ENCODE data around the gene CHST9.

DNA sequence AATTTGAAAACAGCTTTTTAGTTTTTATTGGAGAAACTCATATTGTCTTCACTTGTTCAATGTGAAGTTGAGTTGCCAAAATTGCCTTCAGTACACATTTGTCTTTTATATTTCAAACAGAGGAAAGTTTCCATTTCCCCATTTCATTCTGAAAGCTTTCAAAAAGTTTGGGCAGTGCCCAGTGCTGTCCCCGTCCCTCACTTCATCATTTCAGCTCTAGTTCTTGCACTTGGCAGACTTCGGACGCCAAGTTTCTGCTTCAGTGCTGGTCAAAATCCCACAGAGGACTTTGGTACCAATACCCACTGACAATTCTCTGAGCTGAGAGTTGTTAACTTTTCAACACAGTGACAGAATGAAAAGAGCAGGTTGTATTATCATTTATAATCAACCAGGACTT lies 276.2 kb downstream of the CHST9 start:
- TF ChIP-seq, protein P1, sequence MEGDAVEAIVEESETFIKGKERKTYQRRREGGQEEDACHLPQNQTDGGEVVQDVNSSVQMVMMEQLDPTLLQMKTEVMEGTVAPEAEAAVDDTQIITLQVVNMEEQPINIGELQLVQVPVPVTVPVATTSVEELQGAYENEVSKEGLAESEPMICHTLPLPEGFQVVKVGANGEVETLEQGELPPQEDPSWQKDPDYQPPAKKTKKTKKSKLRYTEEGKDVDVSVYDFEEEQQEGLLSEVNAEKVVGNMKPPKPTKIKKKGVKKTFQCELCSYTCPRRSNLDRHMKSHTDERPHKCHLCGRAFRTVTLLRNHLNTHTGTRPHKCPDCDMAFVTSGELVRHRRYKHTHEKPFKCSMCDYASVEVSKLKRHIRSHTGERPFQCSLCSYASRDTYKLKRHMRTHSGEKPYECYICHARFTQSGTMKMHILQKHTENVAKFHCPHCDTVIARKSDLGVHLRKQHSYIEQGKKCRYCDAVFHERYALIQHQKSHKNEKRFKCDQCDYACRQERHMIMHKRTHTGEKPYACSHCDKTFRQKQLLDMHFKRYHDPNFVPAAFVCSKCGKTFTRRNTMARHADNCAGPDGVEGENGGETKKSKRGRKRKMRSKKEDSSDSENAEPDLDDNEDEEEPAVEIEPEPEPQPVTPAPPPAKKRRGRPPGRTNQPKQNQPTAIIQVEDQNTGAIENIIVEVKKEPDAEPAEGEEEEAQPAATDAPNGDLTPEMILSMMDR (IDR thresholded peaks at IDR 0.05; ENCODE audit: low read depth, low read length): no peak
- TF ChIP-seq EZH2phosphoT487 (IDR thresholded peaks at IDR 0.05; ENCODE audit: low read depth): no peak

Data from OCI-LY3 (cell line).